ENCODE results near the gene COLQ.

Gene COLQ

DNA sequence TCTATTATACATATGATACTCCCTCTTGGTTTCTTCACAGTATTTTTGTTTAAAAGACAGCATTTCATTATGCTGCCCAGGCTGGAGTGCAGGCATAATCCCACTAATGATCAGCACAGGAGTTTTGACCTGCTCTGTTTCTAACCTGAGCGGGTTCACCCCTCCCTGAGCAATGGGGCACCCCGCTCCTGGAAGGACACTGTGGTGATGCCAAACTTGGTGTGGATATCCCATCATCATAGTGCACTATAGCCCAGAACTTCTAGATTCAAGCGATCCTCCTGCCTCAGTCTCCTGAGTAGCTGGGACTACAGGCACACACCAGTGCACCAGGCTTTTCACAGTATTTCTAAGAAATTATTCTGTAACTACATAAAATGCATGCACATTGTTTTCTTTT is 14.9 kb downstream of the COLQ start:
- ATAC-seq (ENCODE audit: insufficient read depth, low read depth) = no peak
- TF ChIP-seq, protein P1, sequence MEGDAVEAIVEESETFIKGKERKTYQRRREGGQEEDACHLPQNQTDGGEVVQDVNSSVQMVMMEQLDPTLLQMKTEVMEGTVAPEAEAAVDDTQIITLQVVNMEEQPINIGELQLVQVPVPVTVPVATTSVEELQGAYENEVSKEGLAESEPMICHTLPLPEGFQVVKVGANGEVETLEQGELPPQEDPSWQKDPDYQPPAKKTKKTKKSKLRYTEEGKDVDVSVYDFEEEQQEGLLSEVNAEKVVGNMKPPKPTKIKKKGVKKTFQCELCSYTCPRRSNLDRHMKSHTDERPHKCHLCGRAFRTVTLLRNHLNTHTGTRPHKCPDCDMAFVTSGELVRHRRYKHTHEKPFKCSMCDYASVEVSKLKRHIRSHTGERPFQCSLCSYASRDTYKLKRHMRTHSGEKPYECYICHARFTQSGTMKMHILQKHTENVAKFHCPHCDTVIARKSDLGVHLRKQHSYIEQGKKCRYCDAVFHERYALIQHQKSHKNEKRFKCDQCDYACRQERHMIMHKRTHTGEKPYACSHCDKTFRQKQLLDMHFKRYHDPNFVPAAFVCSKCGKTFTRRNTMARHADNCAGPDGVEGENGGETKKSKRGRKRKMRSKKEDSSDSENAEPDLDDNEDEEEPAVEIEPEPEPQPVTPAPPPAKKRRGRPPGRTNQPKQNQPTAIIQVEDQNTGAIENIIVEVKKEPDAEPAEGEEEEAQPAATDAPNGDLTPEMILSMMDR (IDR thresholded peaks at IDR 0.05; ENCODE audit: borderline replicate concordance, extremely low read depth, low read length, poor library complexity, severe bottlenecking) = no peak
- no peak for TF ChIP-seq EZH2 (IDR thresholded peaks at IDR 0.05; ENCODE audit: borderline replicate concordance, low read depth, low read length, severe bottlenecking)
- Histone ChIP-seq H3K36me3 (ENCODE audit: insufficient read depth, low read length) (no peaks in the 10 kb centered on the region), H4K20me1 (ENCODE audit: insufficient read depth, low read length) (no peaks in the 10 kb centered on the region), H3K27me3 (ENCODE audit: insufficient read depth, low read length, poor library complexity) (no peaks in the 10 kb centered on the region), H3K9me3 (ENCODE audit: insufficient read depth, low read length, severe bottlenecking) (no peaks in the 10 kb centered on the region), H3K79me2 (ENCODE audit: insufficient read depth, low read length) (no peaks in the 10 kb centered on the region), H3K4me1 (ENCODE audit: insufficient read depth, low read length) (no peaks in the 10 kb centered on the region), H3K4me3 (ENCODE audit: low read depth in 1 of 2, low read length in 2 of 2) (no peak overlapping the region), H3K4me2 (ENCODE audit: insufficient read depth, low read length) (no peak overlapping the region), H3K9ac (ENCODE audit: low read depth, low read length) (no peak overlapping the region), H2AFZ (ENCODE audit: low read depth, low read length) (no peak overlapping the region), H3K27ac (ENCODE audit: low read length) (no peak overlapping the region)
- DNase-seq = no peak

- H2AFZ ChIP-seq (ENCODE audit: low read depth, low read length) = no peak overlapping the region
- TF ChIP-seq, protein P1 (IDR thresholded peaks at IDR 0.05; ENCODE audit: borderline replicate concordance, extremely low read depth, low read length, poor library complexity, severe bottlenecking) = no peak
- no peak for TF ChIP-seq EZH2 (IDR thresholded peaks at IDR 0.05; ENCODE audit: borderline replicate concordance, low read depth, low read length, severe bottlenecking)
- H3K27me3 ChIP-seq (ENCODE audit: insufficient read depth, low read length, poor library complexity) = no peaks in the 10 kb centered on the region
- no peaks in the 10 kb centered on the region for H3K79me2 ChIP-seq (ENCODE audit: insufficient read depth, low read length)
- H3K36me3 ChIP-seq (ENCODE audit: insufficient read depth, low read length) = no peaks in the 10 kb centered on the region
- H3K4me1 ChIP-seq (ENCODE audit: insufficient read depth, low read length) = no peaks in the 10 kb centered on the region
- no peak overlapping the region for H3K9ac ChIP-seq (ENCODE audit: low read depth, low read length)
- H3K27ac ChIP-seq (ENCODE audit: low read length) = no peak overlapping the region
- H4K20me1 ChIP-seq (ENCODE audit: insufficient read depth, low read length) = no peaks in the 10 kb centered on the region
- no peak overlapping the region for H3K4me3 ChIP-seq (ENCODE audit: low read depth in 1 of 2, low read length in 2 of 2)
- no peak for DNase-seq
- no peaks in the 10 kb centered on the region for H3K9me3 ChIP-seq (ENCODE audit: insufficient read depth, low read length, severe bottlenecking)
- ATAC-seq (ENCODE audit: insufficient read depth, low read depth) = no peak
- no peak overlapping the region for H3K4me2 ChIP-seq (ENCODE audit: insufficient read depth, low read length)
These were observed 15.9 kb downstream of the COLQ start for GRCh38 chr3:15505479-15506165.

DNA sequence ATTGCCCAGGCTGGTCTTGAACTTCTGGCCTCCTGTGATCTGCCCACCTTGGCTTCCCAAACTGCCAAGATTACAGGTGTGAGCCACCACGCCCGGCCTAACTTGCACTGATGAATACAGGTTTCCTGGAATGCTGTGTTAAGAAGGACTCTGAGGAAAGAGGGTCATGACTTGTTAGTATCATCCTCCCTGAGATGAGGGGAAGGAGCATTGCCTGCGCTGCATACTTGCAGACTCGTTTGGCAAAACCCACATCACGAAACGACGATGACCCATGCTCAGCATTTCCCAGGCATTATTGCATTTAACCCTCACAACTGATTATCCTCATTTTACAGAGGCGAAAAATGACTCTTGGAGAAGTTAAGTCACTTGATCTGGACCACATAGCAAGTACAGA is 18.9 kb downstream of the COLQ start:
- no peak for DNase-seq
- no peaks in the 10 kb centered on the region for H3K9me3 ChIP-seq (ENCODE audit: insufficient read depth, low read length, severe bottlenecking)

More for the DNA sequence above, 18.9 kb downstream of the COLQ start:
- Histone ChIP-seq H4K20me1 (ENCODE audit: insufficient read depth, low read length) (no peaks in the 10 kb centered on the region), H3K79me2 (ENCODE audit: insufficient read depth, low read length) (no peaks in the 10 kb centered on the region), H3K4me3 (ENCODE audit: low read depth in 1 of 2, low read length in 2 of 2) (no peak overlapping the region), H3K9ac (ENCODE audit: low read depth, low read length) (no peak overlapping the region), H3K4me2 (ENCODE audit: insufficient read depth, low read length) (no peak overlapping the region), H3K36me3 (ENCODE audit: insufficient read depth, low read length) (no peaks in the 10 kb centered on the region), H3K27me3 (ENCODE audit: insufficient read depth, low read length, poor library complexity) (no peaks in the 10 kb centered on the region), H2AFZ (ENCODE audit: low read depth, low read length) (no peak overlapping the region), H3K27ac (ENCODE audit: low read length) (no peak overlapping the region), H3K4me1 (ENCODE audit: insufficient read depth, low read length) (no peaks in the 10 kb centered on the region)
- TF ChIP-seq, protein P1 (IDR thresholded peaks at IDR 0.05; ENCODE audit: borderline replicate concordance, extremely low read depth, low read length, poor library complexity, severe bottlenecking) = no peak
- TF ChIP-seq EZH2 (IDR thresholded peaks at IDR 0.05; ENCODE audit: borderline replicate concordance, low read depth, low read length, severe bottlenecking) = no peak
- ATAC-seq (ENCODE audit: insufficient read depth, low read depth) = no peak
